Measurements from ENCODE around the gene KIF26B. TPM values are rescaled to one million over a fixed set of nuclear protein-coding genes. Genes with fewer than 3 reads are reported as not detected.

Gene KIF26B
- total RNA-seq, 4 donors from 2014 or later = 3.6 to 7.0 (median 5.2) TPM

GRCh38 chr1:245465666-245466065, 310.9 kb downstream of the KIF26B start:
- Histone ChIP-seq H3K9me3 (no peaks in the 10 kb centered on the region), H3K27ac (no peak overlapping the region), H3K4me1 (no peaks in the 10 kb centered on the region), H3K27me3 (peaks cover 6% of the 10 kb centered on the region), H3K36me3 (no peaks in the 10 kb centered on the region), H3K4me3 (no peak overlapping the region)
- no peak for DNase-seq (ENCODE audit: low spot score in 2 of 2)
- WGBS = 90% methylated on average over 16 of the region's 16 CpGs
- no peak for TF ChIP-seq POLR2AphosphoS5 (IDR thresholded peaks at IDR 0.05)
- TF ChIP-seq EP300 (IDR thresholded peaks at IDR 0.05) = no peak
- no peak for TF ChIP-seq CTCF (IDR thresholded peaks at IDR 0.05)
- TF ChIP-seq POLR2A (IDR thresholded peaks at IDR 0.05) = no peak

- DNase-seq (ENCODE audit: low spot score in 2 of 2) = no peak
- 77% methylated on average over 7 of the region's 7 CpGs for WGBS
These were observed 311.5 kb downstream of the KIF26B start for GRCh38 chr1:245466261-245466660.

GRCh38 chr1:245467804-245468203, 313.0 kb downstream of the KIF26B start:
- Histone ChIP-seq H3K27me3 (no peaks in the 10 kb centered on the region), H3K9me3 (no peaks in the 10 kb centered on the region), H3K36me3 (no peaks in the 10 kb centered on the region), H3K4me1 (no peaks in the 10 kb centered on the region), H3K4me3 (no peak overlapping the region), H3K27ac (no peak overlapping the region)
- TF ChIP-seq EP300 (IDR thresholded peaks at IDR 0.05) (no peak), POLR2A (IDR thresholded peaks at IDR 0.05) (no peak), CTCF (IDR thresholded peaks at IDR 0.05) (no peak), POLR2AphosphoS5 (IDR thresholded peaks at IDR 0.05) (no peak)
- no peak for DNase-seq (ENCODE audit: low spot score in 2 of 2)
- WGBS = 94% methylated on average over 1 of the region's 1 CpG

More at GRCh38 chr1:245466261-245466660, 311.5 kb downstream of the KIF26B start:
- no peak for TF ChIP-seq CTCF (IDR thresholded peaks at IDR 0.05)
- TF ChIP-seq POLR2A (IDR thresholded peaks at IDR 0.05) = no peak
- no peak for TF ChIP-seq EP300 (IDR thresholded peaks at IDR 0.05)
- no peak for TF ChIP-seq POLR2AphosphoS5 (IDR thresholded peaks at IDR 0.05)
- Histone ChIP-seq H3K9me3 (no peaks in the 10 kb centered on the region), H3K27me3 (peaks cover 6% of the 10 kb centered on the region), H3K4me3 (no peak overlapping the region), H3K27ac (no peak overlapping the region), H3K4me1 (no peaks in the 10 kb centered on the region), H3K36me3 (no peaks in the 10 kb centered on the region)

- WGBS = 85% methylated on average over 6 of the region's 6 CpGs
- TF ChIP-seq EP300 (IDR thresholded peaks at IDR 0.05) (no peak), CTCF (IDR thresholded peaks at IDR 0.05) (no peak), POLR2AphosphoS5 (IDR thresholded peaks at IDR 0.05) (no peak), POLR2A (IDR thresholded peaks at IDR 0.05) (no peak)
- Histone ChIP-seq H3K36me3 (no peaks in the 10 kb centered on the region), H3K27me3 (no peaks in the 10 kb centered on the region), H3K4me1 (no peaks in the 10 kb centered on the region), H3K9me3 (no peaks in the 10 kb centered on the region), H3K4me3 (no peak overlapping the region), H3K27ac (no peak overlapping the region)
- DNase-seq (ENCODE audit: low spot score in 2 of 2) = no peak
These were observed 314.2 kb downstream of the KIF26B start for GRCh38 chr1:245469006-245469405.

- whole genome bisulfite sequencing = 83% methylated on average over 6 of the region's 6 CpGs
- Histone ChIP-seq H3K27ac (no peak overlapping the region), H3K4me1 (no peaks in the 10 kb centered on the region), H3K9me3 (no peaks in the 10 kb centered on the region), H3K27me3 (no peaks in the 10 kb centered on the region), H3K36me3 (no peaks in the 10 kb centered on the region), H3K4me3 (no peak overlapping the region)
- TF ChIP-seq CTCF (IDR thresholded peaks at IDR 0.05) = no peak
- DNase-seq (ENCODE audit: low spot score in 2 of 2) = no peak
These were observed 314.9 kb downstream of the KIF26B start for GRCh38 chr1:245469734-245470133.

All from suprapubic skin (tissue), 4 donors.